HFFc6 (cell line): ENCODE data around the gene RHOV. TPM values are rescaled to one million over a fixed set of nuclear protein-coding genes. Genes with fewer than 3 reads are reported as not detected.

Experiments
- DNase-seq: peaks from one replicate; pipeline ENCODE4 v3.0.0-alpha.2; 2018
- H3K27ac Mint-ChIP-seq: 2 replicates; pipeline ENCODE4 v1.8.0; 2020; ENCODE audit warnings: mild to moderate bottlenecking, mixed read lengths
- H3K27me3 Mint-ChIP-seq: 2 replicates; pipeline ENCODE4 v1.8.0; 2021; ENCODE audit warnings: mild to moderate bottlenecking, moderate library complexity, mixed read lengths; ENCODE audit not compliant: insufficient read depth
- H3K36me3 Mint-ChIP-seq: 2 replicates; pipeline ENCODE4 v1.8.0; 2021; ENCODE audit warnings: low read depth, mixed read lengths
- H3K4me1 Mint-ChIP-seq: 2 replicates; pipeline ENCODE4 v1.8.0; 2020; ENCODE audit warnings: low read depth, mixed read lengths
- H3K4me3 Mint-ChIP-seq: 2 replicates; pipeline ENCODE4 v1.8.0; 2020; ENCODE audit warnings: mild to moderate bottlenecking, moderate library complexity, mixed read lengths
- H3K9me3 Mint-ChIP-seq: 2 replicates; pipeline ENCODE4 v1.8.0; 2020; ENCODE audit warnings: mild to moderate bottlenecking, mixed read lengths
- total RNA-seq, 6 experiments: library from RNA; stranded (reverse); fragmentation: NEBNext Ultra II Directional; extraction: Animal tissue kit (Norgen Biotek cat#: 25700); gene quantifications; 2 replicates in 1 of 6; 3 replicates in 5 of 6; pipeline ENCODE4 v1.2.3, GENCODE V29; 2021
- TF ChIP-seq, protein P1 (sequence below): fragments of 200-600 bp; sonication (generic); IDR thresholded peaks from 2 replicates; pipeline ENCODE4 v1.5.0; 2021; ENCODE audit warnings: antibody characterized with exemption, mild to moderate bottlenecking

The RHOV gene
- total RNA-seq, 6 experiments from 2014 or later: 0.14 to 0.41 (median 0.31) TPM; not detected in 1

DNA sequence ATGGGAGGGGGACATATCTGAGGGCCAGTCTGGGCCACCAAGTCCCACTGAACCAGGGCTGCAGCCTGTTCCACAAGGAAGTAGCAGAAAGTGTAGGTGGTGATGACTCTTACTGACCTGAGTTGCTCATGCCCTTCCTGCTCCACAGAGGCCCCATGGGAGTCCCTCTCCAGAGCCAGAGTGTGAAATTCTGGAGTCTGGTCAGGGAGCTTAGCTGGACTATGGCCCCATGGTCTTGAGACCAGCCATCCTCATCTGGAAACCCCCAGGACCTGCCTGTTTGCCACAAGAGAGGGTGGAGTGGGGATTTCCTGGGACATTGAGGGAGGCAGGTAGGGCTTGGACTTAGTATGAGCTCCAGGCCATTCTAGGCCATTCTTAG, 27.2 kb downstream of the RHOV start:
- H3K4me3 Mint-ChIP-seq: no peak overlapping the region
- peaks cover 38% of the 10 kb centered on the region for H3K27me3 Mint-ChIP-seq
- 0 out of 2 replicates have a peak, but pooled peaks cover 10% of the 10 kb centered on the region for H3K4me1 Mint-ChIP-seq
- TF ChIP-seq, protein P1, sequence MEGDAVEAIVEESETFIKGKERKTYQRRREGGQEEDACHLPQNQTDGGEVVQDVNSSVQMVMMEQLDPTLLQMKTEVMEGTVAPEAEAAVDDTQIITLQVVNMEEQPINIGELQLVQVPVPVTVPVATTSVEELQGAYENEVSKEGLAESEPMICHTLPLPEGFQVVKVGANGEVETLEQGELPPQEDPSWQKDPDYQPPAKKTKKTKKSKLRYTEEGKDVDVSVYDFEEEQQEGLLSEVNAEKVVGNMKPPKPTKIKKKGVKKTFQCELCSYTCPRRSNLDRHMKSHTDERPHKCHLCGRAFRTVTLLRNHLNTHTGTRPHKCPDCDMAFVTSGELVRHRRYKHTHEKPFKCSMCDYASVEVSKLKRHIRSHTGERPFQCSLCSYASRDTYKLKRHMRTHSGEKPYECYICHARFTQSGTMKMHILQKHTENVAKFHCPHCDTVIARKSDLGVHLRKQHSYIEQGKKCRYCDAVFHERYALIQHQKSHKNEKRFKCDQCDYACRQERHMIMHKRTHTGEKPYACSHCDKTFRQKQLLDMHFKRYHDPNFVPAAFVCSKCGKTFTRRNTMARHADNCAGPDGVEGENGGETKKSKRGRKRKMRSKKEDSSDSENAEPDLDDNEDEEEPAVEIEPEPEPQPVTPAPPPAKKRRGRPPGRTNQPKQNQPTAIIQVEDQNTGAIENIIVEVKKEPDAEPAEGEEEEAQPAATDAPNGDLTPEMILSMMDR: no peak
- H3K27ac Mint-ChIP-seq: no peak overlapping the region
- no peak for DNase-seq
- no peaks in the 10 kb centered on the region for H3K36me3 Mint-ChIP-seq
- no peaks in the 10 kb centered on the region for H3K9me3 Mint-ChIP-seq

DNA sequence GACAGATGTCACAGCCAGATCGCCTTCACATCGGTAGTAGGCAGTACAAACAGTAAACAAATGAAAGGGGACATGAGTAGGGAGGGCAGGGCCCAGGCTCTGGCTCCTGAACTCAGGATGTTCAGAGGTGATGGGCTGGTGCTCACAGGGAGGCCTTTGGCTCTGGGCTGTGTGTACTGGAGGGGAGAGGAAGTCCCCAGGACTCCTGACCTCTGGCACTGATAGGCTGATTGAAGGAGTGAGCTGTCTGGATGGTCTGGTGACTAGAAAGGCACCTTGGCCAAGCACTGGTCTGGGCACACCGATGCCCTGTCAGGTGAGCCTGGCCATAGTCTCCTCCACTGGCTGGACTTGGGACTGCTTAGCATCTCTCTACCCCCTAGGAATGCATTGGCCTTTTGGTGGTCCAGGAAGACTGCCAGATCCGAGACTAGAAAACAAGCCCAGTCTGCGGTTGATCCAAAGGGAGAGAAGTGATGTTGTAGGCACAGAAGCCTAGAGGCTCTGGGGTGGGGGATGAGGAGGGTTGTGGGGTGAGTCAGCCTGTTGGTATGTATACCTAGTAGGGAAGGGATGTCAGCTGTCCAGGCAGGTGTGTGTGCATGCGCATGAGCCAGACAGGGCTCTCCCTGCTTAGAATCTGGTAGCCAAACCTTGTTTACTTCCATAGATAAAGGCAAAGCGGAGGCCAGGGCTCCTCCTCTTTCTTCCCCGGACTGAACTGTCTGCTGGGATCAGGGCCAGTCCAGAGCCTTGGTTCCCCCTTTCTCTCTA, 28.3 kb downstream of the RHOV start:
- no peaks in the 10 kb centered on the region for H3K36me3 Mint-ChIP-seq
- no peak overlapping the region for H3K4me3 Mint-ChIP-seq
- DNase-seq: no peak
- TF ChIP-seq, protein P1: no peak
- no peaks in the 10 kb centered on the region for H3K9me3 Mint-ChIP-seq
- H3K27me3 Mint-ChIP-seq: peaks cover 36% of the 10 kb centered on the region
- H3K4me1 Mint-ChIP-seq: 0 out of 2 replicates have a peak, but pooled peaks cover 10% of the 10 kb centered on the region
- no peak overlapping the region for H3K27ac Mint-ChIP-seq

DNA sequence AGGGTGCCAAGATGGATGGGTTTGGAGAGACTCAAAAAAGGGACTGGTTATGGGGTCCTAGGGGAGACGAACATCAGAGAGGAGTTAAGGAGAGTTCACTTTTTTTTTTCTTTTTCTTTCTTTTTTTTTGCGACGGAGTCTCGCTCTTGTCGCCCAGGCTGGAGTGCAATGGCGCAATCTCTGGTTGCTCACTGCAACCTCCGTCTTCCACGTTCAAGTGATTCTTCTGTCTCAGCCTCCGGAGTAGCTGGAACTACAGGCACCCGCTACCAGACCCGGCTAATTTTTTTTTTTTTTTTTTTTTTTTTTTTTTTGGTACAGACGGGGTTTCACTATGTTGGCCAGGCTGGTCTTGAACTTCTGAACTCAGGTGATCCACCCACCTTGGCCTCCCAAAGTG, 29.0 kb downstream of the RHOV start:
- peak overlapping the region; percentile 60 for H3K4me3 Mint-ChIP-seq
- H3K36me3 Mint-ChIP-seq: no peaks in the 10 kb centered on the region
- DNase-seq: no peak
- no peaks in the 10 kb centered on the region for H3K9me3 Mint-ChIP-seq
- peaks cover 33% of the 10 kb centered on the region for H3K27me3 Mint-ChIP-seq
- H3K4me1 Mint-ChIP-seq: 0 out of 2 replicates have a peak, but pooled peaks cover 10% of the 10 kb centered on the region
- no peak overlapping the region for H3K27ac Mint-ChIP-seq
- TF ChIP-seq, protein P1: no peak

DNA sequence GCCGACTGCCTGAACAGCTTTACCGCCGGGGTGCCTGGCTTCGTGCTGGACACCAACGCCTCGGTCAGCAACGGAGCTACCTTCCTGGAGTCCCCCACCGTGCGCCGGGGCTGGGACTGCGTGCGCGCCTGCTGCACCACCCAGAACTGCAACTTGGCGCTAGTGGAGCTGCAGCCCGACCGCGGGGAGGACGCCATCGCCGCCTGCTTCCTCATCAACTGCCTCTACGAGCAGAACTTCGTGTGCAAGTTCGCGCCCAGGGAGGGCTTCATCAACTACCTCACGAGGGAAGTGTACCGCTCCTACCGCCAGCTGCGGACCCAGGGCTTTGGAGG, 29.4 kb downstream of the RHOV start:
- H3K4me1 Mint-ChIP-seq: 0 out of 2 replicates have a peak, but pooled peaks cover 10% of the 10 kb centered on the region
- peaks cover 33% of the 10 kb centered on the region for H3K27me3 Mint-ChIP-seq
- TF ChIP-seq, protein P1: no peak
- H3K4me3 Mint-ChIP-seq: peak overlapping the region; percentile 60
- H3K9me3 Mint-ChIP-seq: no peaks in the 10 kb centered on the region
- no peak overlapping the region for H3K27ac Mint-ChIP-seq
- no peak for DNase-seq
- no peaks in the 10 kb centered on the region for H3K36me3 Mint-ChIP-seq

DNA sequence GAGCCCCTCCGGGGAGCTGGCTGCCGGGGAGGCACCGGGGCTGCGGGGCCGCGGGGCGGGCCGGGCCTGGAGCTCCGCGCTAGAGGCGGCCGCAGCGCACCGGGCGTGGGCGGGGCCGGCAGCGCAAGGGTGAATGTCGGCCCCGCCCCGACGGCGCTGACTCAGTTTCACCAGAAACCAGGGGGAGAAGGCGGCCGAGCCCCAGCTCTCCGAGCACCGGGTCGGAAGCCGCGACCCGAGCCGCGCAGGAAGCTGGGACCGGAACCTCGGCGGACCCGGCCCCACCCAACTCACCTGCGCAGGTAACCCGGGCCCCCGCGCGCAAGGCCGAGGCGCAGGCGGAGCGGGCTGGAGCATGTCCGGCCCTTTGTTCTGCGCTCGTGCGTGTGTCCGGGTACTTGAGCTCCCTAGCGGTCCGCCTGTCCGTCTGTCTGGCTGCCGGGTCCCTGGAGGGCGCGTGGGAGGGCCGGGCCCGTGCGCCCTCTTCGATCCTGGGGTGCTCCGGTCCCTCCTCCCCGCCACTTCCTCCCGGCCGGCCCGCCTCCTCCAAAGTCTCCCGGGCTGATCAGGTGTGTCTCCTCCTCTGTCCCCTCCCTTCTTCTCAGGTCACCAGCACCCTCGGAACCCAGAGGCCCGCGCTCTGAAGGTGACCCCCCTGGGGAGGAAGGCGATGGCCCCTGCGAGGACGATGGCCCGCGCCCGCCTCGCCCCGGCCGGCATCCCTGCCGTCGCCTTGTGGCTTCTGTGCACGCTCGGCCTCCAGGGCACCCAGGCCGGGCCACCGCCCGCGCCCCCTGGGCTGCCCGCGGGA, 29.9 kb downstream of the RHOV start, which contains the start of gene SPINT1:
Gene SPINT1 (plus strand): TSS at position 164 of the 811 bp plus-strand sequence. CDS start 507 bp downstream, at position 671.
- no peaks in the 10 kb centered on the region for H3K9me3 Mint-ChIP-seq
- H3K27ac Mint-ChIP-seq: no peak within 1 kb of the TSS
- H3K4me1 Mint-ChIP-seq: peaks cover 11% of the 10 kb centered on the region; the same call in 1 of the 2 replicates
- peaks cover 33% of the 10 kb centered on the region for H3K27me3 Mint-ChIP-seq
- no peaks in the 10 kb centered on the region for H3K36me3 Mint-ChIP-seq
- DNase-seq: no peak
- peak within 1 kb of the TSS; percentile 60 for H3K4me3 Mint-ChIP-seq
- TF ChIP-seq, protein P1: no peak
